ENCODE measurements around the gene KCNT1.
A peak's percentile ranks its signal among the peaks of the same experiment; 100 is the strongest.

The KCNT1 gene

DNA sequence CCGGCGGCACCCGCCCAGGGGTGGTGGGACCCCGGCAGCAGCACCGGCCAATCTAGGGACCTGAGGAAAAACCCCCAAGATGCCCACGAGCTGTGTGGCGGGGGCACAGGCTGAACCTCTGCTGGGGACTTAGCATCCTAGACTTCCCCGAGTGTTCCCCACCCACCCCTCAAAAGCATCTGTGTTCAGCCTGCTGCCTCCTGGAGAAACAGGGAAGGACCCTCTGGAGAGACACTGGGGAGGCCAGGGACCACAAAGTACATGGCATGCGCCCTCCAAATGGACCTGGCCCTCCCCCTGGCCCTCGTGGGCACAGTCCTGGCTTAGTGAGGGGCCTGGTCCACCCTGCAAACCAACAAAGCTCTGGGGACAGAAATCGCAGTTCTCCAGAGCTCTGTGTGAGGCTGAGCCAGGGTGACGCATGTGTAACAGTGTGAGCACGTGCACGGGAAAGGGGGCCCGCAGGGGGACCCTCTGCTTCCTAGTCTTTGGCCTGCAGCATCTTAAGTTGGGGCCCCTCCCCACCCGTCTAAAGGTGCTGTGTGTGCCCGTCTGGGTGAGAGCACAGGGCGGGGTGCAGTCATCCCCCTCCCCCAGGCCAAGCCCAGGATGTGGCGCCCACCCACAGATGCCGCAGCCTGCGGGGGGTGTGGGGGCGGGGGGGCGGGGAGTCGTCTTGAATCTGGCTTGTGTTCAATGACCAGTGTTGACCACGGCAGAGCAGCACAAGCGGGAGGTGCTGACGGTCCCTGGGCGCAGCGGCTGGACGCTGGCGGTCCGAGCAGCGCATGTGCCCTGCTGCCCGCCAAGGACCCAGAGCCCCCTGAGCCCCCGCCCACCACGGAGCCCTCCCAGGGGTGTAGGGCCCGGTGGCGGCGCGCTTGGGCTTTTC, 672 bp upstream of the KCNT1 start:
- no peak for DNase-seq

DNA sequence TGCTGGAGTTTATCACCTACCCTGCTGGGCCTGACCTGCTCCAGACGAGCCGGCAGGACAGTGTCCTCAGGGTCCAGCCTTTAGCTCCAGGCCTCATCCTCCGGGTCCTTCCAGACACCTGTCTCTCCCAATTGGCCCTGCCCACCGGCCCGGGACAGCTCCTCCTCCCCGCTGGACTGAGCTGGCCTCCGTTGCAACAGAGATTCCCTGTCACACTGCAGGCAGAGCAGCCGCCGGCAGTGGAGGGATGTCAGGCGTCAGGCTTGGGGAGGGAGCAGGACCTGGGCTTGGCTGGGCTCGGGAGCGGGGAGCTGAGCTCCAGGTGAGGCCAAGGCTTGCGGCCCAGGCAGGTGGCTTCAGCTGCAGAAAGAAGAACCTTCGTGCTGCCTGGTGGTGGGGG, 1.7 kb downstream of the KCNT1 start:
- no peak for DNase-seq

DNA sequence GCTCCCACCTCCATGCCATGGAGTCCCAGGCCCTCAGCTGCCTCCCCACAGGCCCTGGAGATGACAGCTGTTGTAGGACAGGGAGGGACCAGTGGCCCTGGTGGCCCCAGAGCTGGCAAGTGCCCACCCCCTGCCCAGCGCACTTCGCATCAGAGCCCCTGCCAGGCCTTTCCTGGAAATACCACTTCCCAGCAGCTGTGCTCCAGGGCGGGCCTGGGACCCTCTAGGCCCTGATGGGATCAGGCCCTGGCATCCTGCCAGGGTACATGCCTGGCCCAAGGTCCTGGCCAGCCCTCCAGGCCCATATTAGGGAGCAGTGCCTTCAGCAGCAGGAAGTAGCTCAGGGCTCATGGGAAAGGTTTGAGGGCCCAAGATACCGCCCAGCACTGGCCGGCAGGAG, 2.5 kb downstream of the KCNT1 start:
- DNase-seq = peak; percentile 64

DNA sequence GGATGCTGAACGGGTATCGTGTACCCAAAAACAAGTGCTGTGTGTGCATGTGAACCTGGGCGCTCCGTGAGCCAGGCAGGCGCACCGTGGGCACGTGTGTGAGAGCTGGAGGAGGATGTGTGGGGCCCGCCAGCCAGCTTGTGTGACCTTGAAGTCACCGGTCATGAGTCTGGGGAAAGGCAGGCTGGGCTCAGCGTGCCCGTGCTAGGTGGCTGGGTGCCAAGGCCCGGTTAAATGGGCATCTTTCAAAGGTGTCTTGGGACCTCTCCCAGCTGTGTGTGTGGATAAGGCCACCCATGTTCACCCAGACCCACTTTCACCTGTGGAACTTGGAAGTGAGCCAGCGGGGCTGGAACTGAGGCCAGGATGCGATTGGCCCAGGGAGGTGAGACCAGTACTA, 3.4 kb downstream of the KCNT1 start:
- no peak for DNase-seq

DNA sequence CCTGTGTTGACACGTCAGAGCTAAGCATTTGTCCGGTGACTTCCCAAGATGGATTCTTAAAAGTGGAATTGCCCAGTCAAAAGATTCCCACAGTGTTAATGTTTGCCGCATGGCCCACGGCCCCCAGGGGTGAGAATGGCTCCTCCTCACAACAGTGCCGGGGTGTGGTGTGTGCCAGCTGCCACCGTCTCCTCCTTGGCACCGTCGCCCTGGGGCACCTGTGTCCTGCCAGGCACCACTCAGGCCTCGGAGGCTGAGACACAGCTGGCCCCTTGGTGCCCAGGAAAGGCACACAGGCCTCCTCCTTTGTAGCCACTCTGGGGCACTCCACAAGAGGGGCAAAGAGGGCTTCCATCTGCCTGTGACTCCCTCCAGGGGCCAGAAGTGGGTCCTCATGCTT, 4.3 kb downstream of the KCNT1 start:
- no peak for DNase-seq

DNA sequence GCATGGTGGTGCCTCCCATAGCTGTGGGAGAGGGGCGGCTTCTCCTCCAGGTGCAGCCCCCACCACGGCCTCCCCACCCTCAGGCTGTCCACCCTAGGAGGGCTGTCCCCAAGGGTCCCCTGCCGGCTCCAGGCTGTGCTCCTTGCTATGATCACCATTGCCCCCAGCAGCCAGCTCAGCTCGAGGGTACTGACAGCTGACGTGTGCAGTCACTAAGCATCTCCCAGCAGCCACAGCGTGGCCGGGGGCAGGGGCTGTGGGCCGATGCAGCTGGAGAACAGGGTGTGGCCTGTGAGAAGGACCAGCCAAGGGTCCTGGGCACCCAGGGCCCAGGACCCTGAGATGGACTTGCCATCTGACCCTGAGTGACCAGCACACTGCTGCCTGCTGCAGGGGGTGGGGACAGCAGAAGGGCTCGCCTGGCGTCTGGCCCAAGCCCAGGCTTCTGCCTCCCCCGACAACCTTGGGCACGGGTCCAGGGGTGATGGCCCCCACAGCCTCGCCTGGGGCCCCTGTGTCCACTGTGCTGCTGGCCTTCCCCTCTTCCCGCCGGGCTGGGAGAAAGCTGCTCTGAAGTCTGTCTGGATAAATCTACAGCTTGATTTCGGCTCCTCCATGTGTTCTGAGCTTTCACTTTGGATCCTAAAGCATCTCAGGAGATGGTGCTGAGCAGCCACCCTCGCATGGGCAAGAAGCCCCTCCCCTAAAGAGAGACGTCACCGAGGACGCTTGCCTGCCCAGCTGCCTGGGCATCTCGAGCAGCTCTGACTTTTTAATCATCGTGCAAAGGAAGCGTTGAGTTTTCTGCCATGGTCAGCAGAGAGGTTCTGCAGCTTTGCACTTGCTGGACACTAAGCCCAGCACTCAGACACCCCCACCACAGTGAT, 5.5 kb downstream of the KCNT1 start:
- no peak for DNase-seq

DNA sequence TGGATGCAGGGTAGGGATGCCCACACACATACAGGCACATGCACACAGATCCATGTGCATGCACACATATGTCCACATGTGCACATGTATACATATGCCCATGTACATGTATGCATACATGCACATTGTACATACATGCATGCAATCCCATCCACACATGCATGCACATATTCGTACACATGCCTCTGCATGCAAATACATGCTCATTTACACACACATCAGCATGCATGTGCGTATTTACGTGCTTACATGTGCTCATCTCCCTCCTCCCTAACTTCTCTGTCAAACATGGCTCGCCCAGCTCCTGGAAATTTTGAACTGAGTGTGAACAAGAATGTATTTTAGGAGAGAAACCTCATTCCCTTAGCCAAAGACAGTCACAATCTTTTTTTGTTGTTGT, 6.2 kb downstream of the KCNT1 start:
- DNase-seq = no peak

DNA sequence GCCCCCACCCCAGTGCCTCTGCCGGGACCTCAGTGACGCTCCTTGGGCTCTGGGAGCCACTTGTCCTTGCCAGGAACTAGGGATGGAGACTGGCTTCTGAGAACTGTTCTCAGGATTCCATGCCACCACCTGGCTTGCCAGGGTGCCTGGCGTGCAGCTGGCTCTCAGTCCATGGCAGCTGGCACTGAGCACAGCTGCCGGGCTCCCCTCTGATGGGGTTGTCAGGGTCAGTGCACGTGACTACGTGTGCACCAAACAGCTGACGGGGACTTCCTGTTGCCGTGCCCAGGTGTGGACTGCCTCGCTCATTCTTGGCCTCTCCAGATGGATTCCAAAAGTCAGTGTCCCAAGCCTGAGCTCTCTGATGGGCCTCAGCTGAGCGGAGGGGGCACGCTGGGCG, 9.4 kb downstream of the KCNT1 start:
- no peak for DNase-seq

DNA sequence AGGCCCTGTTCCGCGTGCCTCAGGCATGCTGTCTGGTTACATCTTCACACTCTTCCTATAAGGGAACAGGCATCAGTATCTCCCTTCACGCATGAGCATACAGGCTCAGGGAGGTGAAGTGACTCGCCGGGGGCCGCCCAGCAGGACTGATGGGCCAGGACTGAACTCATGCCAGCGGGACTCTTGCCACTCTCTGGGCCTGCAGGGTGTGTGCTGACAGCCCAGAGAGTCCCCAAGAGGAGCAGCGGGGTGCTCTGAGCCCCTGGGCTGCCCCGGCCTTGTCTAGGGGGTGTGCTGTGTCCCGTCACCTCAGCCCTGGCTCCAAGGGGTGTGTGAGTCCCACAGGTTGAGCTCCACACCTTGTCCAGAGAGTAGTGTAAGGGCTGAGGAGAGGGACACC, 9.9 kb downstream of the KCNT1 start:
- DNase-seq = no peak

DNA sequence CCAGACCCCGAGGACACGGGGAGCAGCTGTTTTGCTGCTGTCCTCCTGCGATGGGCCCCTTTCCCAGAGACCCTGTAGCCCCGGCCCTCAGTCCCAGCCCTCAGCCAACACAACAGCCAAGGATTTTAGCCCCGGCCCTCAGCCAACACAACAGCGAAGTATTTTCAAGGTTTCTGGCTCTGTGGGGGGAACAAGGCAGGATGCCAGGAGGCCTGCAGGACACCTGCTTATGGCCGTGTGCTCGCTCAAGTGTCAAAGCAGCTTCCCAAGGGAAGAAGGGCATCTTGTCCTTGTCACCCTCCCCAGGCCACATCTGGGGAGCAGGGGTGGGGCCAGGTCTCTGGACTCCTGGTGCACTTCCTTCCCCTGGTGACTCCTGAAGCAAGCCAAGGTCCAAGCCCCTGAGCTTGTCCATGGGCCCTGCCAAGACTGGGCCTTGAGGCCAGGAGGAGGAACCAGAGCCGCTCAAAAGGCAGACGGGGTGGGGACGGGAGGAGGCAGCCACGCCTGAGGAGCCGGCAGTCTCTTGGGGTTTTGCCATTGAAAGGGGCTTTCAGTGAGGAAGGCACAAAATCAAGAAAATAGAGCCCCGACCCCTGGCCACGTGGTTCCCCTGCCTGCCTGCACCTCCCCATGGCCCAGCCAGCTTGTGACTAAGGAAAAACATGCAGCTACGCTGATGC, 10.8 kb downstream of the KCNT1 start:
- peak; percentile 71 for DNase-seq

DNA sequence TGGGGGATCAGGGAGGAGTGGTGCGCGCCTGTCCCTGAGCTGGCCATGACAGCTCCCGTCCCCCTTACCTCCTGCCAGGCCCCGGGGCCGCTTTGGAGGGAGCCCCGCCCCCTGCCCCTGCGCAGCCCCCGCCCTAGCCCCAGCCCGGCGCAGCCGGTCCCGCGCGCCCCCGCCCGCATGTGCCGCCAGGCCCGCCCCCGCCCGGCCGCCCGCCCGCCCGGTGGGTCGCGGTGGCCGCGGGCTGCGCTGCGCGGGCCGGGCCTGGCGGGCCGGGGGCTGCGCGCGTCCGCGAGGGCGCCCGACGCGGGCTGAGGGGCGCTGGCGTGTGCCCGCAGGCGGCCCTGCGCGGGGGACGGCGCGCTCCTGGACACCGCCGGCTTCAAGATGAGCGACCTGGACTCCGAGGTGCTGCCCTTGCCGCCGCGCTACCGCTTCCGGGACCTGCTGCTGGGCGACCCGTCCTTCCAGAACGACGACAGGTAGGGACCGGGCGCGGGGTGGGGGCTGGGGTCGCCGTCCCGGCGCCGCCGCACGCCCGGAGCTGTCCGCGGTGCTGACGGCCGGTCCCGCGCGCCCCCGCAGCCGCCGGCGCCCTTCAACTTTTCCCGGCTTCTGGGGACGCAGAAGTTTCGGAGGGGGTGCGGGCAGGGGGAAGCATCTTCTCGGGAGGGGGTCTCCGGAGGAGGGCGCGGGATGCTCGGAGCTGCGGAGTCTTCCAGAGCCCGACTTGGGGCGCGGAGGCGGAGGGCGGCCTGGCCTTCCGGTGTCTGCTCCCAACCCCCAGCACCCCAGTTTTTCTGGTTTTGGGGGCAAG, 12.5 kb downstream of the KCNT1 start:
- DNase-seq = no peak

DNA sequence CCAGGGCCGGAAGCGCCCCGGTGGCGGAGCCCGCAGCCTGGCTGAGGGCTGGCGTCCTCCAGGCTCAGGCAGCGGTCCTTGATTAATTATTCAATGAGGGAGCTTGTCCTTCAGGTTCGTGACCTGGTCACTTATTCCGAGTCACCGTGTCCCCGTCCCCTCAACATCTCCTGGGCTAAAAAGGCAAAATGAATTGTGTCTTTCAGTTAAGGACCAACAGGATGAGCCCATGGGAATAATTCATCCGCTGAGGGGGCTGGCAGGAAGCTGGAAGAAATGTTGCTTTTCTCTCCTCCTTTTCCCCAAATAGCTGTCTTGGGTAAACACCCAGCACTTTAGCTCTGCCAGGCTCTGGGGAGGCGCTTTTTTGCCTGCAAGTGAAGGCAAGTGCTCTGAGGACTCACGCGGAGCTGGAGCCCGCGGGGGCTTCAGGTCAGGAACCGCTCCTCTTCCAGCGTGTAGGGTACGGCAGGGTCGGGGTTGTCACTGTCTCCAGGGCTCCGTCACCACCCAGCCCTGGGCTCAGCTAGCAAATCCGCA, 13.1 kb downstream of the KCNT1 start:
- DNase-seq = no peak

DNA sequence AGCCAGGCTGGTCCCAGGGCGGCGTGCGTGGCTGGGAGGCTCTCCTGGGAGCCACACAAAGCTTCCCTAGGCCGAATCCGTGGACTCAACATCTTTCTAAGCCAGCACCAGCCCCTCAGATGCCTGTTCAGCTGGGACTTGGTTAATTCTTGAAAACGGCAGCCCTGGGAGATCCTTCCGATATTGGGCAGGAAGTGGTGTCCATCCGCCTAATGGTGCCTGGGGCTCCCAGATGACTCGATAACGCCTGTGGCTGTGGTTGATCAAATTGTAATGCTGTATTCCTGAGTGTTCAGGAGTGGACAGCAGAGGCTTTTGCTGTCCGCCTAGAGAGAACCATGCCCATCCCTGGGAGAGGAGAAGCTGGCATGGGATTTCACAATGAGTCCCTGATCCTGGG, 14.1 kb downstream of the KCNT1 start:
- DNase-seq = no peak

DNA sequence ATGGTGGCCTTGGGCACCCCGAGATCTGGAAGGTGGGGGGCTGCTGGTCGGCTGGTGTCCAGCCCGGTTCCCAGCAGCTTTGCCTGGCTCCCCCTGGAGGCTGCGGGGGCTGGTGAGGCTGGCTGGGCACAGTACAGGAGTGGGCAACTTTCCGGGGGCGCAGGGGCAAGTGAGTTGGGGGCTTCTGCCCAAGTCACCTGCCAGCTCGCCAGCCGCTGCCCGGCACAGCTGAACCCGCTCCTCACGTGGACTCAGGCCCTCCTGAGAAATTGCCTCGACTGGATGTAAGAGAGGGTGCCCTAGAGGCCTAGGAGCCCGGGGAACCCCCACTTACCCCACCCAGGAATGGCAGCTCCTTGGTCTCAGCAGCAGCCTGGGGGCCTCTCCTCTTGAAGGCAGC, 15.4 kb downstream of the KCNT1 start:
- no peak for DNase-seq

DNA sequence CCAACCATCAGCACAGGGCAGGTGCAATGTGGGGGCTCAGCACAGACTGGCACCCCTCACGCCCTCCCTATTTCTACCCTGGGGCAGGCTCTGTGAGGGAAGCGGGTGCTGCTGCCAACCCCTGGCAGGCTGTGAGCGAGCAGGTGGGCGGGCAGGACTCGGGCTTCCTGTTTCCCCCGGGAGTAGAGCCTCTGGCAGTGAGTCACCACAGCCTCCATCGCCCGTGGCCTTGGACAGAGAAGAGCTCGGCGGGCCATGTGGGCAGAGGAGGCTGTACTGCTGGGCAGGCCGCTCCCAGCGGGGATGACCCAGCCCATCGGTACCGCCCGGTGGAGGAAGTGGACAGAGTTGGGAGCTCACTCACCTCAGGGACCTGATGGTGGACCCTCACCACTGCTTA, 16.6 kb downstream of the KCNT1 start:
- no peak for DNase-seq

DNA sequence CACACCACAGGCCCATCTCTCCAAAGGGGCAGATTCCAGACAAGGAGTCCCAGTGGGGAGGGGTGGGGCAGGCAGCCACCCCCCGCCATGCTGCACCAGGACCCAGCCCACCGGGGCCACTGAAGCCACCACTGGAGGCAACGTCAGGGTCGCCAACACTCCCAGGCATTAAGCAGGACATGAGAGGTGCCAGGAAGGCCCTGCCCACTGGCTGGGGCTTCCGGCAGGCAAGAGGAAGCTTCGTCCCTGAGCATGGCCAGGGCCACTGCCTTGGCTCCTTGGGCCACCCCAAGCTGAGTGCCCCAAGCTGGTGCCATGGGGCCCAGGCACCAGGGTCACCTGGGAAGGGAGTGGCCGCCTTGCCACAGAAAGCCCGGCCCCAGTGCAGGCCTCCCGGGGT, 17.5 kb downstream of the KCNT1 start:
- no peak for DNase-seq

DNA sequence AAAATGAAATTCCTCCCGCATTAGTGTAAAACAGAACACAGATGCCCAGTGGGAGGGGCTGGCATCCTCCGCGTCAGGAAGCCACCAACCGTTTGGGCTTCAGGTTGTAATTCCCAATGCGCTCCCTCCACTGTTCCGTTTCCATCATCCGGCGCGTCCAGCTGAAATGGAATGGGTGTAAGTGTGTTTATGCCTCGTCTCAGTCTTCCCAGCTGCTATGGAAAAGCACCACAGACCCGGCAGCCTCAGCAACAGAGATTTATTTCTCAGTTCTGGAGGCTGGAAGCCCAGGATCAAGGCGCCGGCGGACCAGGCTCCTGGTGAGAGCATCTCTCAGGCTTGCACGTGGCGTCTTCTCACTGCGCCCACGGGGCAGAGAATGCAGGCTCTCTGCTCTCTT, 20.4 kb downstream of the KCNT1 start:
- DNase-seq = no peak

DNA sequence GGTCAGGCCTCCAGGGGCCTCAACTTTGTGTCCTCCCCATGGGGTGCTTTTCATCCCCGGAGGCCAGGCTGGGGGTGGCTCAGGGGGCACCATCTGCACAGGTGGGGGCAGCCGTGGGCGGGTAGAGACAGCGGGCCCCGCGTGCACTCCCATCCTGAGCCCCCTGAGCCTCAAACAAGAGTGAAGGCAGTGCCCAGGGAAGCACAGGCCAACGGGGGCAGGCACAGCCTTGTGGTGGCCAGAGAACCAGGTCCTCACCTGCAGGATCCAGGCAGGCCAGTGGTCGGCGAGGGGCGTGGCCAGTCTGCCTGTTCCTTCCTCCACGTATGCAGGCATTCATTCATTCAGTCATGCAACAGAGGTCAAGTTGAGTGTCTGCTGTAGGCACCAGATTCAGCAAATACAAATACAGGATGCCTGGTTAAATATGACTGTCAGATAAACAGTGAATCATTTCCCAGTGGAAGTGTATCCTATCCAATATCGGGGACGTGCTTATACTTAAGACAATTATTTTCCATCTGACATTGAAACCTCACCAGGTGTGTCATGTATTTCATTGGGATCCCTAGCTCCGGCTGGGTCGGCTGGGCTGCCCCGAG, 22.3 kb downstream of the KCNT1 start:
- no peak for DNase-seq

DNA sequence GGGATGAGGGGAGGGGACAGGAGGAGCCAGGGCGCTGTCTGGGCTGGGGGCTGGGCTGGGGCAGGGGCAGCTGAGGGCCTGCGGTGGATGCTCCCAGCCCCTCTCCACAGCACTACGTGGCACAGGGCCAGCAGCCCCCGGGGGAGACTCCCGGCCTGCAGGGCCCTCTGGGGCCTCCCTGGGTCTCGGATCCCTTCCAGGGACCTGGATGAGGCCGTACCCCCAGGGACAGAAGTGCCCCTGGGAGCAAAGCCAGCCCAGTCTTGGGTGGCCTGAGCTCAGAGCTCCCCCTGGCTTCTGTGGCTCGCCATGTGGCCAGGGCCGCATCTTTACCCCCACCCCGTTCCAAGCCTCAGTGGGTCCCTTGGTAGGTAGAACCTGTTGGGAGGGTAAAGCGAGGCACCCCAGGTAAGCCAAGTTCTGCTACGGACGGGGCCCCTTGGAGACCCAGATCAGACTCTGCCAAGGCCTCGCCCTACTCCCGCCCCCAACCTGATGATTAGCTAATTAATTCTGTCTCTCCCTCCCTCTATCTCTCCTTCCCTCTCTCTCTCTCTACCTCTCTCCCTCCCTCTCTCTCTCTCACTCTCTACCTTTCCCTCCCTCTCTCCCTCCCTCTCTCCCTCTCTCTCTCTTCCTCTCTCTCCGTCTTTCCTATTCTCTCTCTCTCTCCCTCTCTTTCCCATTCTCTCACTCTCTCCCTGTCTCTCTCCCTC, 24.3 kb downstream of the KCNT1 start:
- DNase-seq = no peak

DNA sequence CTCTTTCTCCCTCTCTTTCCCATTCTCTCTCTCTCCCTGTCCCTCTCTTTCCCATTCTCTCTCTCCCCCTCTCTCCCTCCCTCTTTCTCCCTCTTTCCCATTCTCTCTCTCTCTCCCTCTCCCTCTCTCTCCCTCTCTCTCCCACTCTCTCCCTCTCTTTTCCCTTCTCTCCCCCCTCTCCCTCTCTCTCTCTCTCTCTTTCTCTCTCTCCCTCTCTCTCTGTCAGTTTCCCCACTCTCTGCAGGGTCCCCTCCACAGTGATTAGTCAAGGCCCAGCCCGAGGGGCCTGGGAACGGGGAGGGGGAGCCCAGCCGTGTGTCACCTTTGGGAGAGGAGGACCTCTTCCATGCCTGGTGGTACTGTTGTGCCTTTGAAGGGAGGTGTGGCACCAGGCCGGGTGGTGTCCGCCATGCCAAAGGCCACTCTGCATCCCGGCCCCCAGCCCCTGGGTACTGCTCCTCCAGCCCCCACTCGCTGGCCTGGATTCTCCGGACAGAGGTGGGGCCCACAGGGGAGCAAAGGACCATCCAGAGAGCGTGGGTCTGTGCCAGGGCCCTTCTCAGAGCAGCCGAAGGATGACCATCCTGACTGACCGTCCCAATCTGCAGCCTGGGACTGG, 25.4 kb downstream of the KCNT1 start:
- DNase-seq = no peak
